DMS153 treated with DMSO at 0.1 percent for 48 hours (cell line): Measurements from ENCODE around the gene CTSK.
"Not testable (repeated sequence)": the region's sequence is repeated elsewhere in the genome, so short reads cannot be mapped to it uniquely, and the experiment has no call there.

ENCODE experiments used
- DNase-seq: peaks from one replicate; lab custom pipeline; 2025; ENCODE audit not compliant: unreplicated experiment; lab: John Stamatoyannopoulos, UW

CTSK gene

DNA sequence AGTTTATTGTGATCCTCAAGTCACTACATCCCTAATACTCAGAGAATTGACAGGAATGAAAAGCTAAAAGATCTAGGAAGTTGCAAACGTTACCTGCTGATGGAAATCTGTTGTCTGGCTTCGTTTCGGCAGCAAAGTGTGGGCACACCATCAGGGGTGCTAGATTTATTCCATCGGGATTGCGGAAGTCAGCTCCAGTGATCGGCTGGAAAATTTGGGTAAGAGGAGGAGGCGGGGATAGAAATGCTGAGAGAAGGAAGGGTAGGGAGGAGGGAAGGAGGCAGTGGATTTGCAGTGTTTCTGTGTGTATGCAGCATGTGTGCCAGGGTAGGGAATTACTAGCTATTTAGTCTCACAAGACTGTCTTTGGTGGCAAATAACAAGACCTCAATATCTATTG lies at the start of gene CTSK:
CTSK (minus strand) TSS at position 140 of the 400 bp plus-strand sequence. CDS start 1,455 bp downstream, outside the sequence.
- DNase-seq, result no peak

DNA sequence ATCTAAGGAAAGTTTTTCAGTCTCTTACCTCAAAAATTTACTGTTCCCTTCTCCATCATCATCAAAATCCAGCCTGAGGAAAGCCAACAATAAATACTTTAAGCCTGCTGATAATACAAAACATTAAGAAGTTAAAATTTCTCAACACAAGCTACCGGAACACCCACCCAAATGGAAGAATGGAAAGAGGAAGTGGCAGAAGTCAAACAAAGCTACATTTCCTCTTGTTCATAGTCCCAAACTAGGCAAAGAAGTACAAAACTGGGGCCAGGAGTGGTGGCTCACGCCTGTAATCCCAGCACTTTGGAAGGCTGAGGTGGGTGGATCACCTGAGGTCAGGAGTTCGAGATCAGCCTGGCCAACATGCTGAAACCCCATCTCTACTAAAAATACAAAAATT lies 44.7 kb upstream of the CTSK start:
- DNase-seq, result not testable (repeated sequence)

DNA sequence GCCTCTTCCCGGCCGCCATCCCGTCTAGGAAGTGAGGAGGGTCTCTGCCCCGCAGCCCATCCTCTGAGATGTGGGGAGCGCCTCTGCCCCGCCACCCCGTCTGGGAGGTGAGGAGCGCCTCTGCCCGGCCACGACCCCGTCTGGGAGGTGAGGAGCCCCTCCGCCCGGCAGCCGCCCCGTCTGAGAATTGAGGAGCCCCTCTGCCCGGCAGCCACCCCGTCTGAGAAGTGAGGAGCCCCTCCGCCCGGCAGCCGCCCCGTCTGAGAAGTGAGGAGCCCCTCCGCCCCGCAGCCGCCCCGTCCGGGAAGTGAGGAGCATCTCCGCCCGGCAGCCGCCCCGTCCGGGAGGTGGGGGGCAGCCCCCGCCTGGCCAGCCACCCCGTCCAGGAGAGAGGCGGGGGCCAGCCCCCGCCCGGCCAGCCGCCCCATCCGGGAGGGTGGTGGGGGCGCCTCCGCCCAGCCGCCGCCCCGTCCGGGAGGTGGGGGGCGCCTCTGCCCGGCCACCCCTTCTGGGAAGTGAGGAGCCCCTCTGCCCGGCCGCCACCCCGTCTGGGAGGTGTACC lies 42.8 kb upstream of the CTSK start:
- not testable (repeated sequence) for DNase-seq

DNA sequence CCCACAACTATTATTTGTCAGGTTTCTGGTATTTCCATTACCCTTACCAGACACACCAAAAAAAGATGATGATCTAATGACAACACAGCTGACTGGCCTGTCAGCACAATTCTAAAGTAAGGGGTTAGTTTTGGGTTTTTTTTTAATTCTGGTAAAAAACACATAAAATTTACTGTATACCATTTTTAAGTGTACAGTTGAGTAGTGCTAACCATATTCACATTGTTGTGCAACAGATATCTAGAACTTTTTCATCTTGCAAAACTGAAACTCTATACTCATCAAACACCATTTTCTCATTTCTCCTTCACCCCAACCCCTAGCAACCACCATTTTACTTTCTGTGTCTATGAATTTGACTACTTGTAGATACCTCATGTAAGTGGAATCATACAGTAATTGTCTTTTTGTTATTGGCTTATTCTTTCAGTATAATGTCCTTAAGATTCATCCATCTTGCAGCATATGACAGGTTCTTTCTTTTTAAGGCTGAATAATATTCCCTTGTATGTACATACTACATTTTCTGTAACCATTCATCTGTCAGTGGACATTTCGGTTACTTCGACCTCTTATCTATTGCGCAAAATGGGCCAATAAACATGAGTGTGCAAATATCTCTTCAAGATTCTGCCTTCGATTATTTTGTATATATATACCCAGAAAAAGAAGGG lies 38.5 kb upstream of the CTSK start:
- no peak for DNase-seq

DNA sequence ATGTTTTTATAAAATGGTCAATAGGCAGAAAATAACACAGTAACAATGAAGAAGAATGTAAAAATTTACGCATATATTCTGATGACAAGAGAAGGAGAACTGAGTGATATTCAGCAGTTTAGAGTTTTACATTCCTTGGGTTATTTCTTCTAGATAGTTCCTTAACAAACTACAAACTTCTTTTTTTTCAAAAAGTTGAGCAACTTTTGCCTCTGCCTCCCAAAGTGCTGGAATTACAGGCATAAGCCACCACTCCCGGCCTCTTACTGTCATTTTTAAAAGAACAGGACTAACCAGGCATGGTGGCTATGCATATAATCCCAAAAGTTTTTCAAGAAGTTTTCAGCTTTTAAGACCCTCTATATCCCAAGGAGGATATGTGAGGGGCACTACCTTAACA lies 35.4 kb upstream of the CTSK start:
- no peak for DNase-seq

DNA sequence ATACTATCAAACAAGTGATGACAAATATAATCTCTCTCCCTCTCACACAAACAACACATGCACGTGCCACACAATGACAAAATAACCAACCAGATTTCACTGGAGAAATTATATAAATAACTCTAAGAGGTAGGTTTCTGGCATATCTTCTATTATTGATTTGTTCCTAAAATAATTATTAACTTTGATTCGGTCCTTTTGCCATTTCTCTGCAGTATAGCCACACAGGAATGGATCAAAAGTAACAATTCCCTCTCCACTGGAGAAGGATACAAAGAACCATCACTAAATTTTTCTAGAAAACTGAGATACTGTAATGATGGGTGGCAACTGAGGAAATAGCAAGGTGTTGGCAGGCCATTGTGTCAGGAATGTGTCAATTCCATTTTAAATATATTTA lies 34.9 kb upstream of the CTSK start:
- no peak for DNase-seq

DNA sequence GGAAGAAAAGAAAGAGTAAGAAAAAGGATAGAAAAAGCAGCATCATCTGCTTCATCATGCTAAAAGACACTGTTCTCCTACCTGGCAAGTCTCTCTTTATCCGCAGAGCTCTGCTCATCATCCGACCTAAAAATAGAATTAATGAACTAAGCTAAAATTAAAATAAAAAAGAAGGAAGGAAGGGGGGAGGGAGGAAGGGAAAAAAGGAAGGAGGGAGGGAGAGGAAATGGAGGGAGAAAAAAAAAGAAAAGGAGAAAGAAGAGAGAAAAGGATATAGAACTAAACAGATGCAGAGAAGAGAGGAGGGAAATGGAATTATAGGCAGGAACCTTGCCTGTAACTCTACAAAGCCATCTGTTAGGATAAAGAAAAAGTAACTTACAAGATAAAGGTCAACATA lies 34.3 kb upstream of the CTSK start:
- no peak for DNase-seq

DNA sequence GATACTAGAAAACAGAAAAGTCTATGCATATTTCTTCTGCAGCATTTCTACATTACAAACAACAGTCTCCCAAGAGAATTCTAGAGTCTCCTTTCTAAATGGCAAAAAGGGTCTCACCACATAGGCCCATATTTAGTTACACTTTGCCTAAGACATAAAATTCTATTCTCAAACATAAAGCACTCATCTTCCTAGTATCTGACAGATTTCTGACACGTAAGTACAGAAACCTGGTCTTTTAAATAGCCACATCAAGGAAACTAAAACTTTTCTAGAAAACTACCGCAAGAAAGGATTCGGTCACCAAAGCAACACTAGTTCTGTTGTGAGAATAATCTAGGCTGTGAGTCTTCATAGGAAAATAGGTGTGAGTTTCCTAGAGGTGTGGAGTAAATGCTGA lies 33.6 kb upstream of the CTSK start:
- DNase-seq, result no peak

DNA sequence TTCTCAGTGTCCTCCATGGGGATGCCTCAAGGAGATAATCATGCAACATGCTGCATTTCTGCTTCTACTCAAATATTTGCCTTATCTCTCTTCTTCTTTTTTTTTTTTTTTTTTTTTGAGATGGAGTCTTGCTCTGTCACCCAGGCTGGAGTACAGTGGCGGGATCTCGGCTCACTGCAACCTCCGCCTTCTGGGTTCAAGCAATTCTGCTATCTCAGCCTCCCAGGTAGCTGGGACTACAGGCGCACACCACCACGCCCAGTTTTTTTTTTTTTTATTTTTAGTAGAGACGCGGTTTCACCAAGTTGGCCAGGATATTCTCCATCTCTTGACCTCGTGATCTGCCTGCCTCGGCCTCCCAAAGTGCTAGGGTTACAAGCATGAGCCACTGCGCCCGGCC lies 32.8 kb upstream of the CTSK start:
- DNase-seq, result not testable (repeated sequence)

DNA sequence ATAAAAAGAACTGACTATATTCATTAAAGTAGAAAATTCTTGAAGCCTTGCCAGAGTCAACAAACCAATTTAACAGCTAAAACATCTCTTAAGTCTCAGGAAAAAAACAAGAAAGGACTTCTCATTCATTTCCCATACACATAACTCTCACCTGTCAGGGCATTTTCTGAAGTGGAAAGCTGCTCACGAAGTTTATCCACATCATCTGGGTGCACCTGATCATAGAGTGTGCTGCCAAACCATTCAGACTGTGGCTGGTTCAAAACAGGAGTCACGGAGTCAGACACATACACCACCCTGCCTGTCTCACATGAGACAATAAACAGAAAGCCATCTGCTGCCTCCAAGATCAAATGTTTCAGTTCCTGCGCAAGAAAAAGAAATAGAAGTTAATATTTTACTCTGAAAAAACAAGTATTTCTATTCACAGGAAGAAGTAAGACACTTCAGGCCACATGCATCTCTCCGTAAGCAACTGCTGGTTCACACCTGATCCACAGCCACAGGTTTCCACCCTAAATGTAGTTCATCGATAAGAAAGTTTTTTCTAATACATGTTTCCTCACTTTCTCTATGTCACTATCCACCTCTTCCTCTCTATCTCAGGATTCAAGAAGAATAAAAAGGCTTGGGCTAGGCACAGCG lies 28.2 kb upstream of the CTSK start:
- DNase-seq, result peak; percentile 41

DNA sequence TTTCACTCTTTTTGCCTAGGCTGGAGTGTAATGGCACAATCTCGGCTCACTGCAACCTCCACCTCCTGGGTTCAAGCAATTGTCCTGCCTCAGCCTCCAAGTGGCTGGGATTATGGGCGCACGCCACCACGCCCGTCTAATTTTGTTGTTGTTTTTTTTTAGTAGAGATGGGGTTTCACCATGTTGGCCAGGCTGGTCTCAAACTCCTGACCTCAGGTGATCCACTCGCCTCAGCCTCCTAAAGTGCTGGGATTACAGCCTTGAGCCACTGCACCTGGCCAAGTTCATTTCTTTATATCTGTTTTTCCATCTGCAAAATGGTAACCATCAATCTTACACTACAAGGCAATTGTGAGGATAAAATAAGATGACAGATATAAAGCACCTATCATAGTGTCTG lies 25.9 kb upstream of the CTSK start:
- not testable (repeated sequence) for DNase-seq

DNA sequence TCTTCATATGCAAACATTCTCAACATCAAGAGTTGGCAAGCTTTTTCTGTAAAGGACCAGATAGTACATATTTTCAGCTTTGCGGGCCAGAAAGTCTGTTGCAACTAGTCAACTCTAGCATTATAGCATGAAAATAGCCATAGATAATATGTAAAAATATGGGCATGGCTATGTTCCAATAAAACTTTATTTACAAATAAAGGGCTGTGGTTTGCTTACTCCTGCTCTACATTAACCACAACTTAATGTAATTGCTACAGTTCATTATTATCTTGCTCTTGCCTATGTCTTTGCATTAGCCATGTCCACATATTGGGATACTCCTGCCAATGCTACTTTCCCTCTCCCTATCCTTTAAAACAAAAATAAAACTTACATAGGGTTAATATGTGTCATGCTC lies 24.5 kb upstream of the CTSK start:
- no peak for DNase-seq

DNA sequence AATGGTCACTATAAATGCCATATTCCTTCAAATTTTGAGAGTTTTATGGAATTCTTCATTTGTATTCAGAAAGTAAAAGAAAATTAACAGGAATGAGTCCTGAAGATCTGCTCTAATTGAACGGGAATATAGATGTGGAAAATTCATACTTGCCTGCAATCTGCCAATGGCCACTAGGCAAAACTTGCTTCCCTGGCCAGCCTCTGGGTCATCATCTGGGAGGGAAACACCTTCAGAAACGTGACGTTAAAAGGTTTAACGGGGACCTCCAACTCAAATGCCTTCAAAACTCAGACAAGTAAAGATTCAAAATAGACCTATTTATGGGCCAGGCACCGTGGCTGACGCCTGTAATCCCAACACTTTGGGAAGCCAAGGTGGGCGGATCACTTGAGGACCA lies 21.7 kb upstream of the CTSK start:
- DNase-seq, result no peak

DNA sequence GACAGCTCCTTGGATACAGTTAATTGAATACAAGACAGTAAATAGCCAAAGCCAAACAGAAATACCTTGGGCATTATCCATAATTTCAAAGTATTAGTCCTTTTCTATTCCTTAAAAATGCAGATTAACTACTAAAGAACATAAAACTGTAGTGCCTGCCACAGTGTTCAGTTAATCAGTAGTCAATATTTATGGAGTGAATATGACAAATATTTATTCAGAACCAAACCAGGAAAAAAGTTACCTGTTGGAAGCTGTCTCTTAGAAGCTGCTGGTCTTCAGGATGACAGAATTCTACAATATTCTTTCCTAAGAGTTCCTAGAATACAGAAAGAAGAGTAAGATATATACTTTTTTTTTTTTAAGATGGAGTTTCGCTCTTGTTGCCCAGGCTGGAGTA lies 18.2 kb upstream of the CTSK start:
- DNase-seq, result no peak

DNA sequence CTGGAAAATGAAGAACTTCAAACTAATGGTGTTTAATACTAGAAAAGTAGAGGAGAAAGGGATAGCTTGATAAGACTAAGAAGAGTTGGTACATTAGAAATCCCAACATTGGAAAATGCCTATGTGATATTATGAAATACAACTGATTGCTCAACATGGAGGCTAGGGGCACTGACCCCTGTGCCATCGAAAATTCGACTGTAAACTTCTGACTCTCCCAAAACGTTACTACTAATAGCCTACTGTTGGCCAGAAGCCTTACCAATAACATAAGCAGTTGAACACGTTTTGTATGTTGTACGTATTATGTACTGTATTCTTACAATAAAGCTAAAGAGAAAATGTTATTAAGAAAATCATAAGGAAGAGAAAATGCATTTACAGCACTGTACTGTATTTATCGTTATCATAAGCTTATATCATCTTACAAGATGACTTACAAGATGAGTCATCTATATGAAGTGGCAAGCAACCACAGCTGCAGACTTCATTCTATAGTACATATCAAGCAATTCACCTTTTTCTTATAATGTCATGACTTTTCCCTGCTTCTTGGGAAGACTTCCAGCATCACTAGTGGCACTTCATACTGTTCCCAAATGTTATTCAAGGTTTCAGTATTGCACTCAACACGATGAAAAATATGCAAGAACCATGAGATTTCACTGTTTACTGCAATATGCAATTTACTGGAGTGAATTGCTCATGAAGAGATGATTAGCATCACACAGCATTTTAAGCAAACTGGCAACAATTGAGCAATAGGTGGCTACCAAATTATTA lies 12.9 kb upstream of the CTSK start:
- DNase-seq, result no peak

DNA sequence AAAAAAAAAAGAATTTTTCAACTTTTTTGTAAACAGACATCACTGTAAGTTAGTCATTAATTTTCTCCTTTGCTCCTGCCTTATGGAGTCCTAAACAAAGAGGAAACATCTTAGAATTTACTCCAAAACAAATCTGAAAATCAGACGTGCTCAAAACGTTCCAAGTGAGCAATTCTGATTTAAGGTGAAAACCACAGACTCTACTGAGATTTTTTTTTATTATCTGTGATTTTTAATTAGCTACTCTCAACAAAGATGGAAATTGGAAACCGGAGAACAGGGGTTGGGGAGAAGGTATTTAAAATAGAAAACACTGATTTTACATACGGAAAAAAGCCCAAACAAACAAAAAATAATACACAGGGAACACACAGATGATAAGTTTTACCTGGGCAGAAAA lies 7.8 kb upstream of the CTSK start:
- DNase-seq, result no peak

DNA sequence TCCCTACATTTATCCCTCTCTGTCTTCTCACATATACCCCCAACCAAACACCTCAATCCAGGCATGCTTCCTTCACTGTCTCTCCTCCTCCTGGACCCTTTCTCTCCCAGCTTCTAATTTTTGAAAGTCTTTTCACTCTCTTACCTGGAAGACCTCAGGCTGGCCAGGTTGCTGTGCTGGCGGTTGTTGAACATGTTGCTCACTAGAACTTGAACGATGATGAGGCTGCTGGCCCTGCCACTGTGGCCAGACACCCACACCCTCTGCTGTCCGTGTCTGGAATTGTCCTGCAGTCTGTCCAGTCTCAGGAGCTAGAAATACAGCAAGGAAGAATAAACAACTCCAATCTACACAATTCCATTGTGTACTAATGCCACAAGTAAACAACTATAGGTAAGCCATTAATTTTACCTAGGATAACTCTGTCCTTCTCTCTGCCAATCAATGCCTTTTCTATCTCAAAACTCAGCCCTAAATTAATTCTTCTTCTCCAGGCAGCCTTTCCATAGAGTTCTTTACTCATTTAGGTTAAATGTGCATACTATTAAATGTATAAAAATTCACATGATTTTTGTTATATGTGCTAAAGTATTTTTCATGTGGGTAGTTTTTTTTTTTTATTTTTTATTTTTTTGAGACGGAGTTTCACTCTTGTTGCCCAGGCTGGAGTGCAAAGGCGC lies 5.1 kb upstream of the CTSK start:
- DNase-seq, result peak; percentile 84

DNA sequence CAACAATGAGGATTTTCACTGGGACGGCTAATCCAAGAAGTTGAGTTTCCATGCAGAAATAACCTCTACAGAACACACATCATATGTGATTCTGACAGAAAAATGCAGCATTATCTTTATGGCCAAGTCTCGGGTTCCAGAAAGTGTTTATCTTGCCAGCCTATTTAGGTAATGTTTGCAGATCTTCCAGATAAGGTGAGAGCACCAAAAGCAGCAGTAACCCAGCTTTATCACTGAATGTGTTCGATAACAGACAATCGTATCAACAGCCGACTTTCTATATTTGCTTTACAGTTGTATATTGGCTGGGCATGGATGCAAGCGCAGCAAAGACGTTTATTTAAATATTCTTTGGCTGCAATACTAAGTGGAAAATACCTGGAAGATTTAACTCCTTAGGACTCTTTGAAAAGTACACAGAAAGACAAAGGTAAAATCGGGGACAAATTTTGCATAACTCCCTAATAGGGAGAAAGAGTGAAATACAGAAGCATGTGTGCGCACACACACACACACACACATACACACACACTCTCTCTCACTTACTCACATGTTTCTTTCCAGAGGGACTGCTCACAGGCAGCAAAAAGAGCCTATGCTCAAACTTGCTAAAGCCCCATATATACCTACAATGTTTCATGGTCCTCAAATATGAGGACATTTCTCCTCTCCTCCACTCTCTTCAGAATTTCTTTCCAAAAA lies 3.0 kb upstream of the CTSK start:
- peak; percentile 56 for DNase-seq

DNA sequence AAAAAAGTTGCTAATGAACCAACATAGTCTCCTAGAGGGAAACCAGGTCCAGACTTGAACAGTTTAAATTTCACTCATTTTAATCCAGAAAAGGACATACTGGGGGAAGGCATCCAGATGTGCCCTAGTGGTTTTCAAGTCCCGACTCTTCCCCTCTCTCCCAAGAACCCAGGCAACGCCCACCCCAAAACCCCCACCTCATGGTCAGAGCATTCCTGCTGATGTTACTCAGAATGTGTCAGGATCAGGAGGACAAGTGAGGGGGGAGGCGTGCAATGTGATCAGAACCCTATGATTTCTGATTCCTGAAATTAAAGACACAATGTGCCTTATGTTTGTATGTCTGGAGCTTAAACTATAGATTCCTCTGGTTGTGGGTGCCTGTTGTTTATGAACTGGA lies 1.6 kb upstream of the CTSK start:
- DNase-seq, result no peak

DNA sequence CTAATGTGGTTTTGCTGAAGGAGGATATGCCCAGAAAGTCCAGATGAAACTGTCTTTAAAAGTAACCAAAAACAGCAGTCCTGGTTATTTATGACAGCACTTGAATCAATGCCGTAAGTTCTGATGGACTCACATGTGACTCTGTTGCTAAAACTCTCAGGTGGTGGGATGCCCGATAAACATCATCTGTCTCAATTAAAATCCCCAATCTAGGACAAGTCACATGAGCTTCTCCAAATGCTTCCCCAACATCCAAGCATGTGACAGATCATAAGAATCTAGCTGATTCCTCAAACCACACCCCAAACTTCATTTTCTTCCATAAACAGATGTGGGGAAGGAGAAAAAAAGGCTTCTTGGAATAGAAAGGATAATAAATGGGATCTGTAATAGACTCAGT lies 786 bp upstream of the CTSK start:
- no peak for DNase-seq
